GM21528 (cell line): ENCODE results near the gene FAXC.

Experiments
- ATAC-seq: cut with Tn5 transposase; IDR thresholded peaks from one replicate; pipeline ENCODE4 v1.9.1; 2021; ENCODE audit warnings: mild to moderate bottlenecking, moderate library complexity; ENCODE audit not compliant: unreplicated experiment, low FRiP score

FAXC gene

DNA sequence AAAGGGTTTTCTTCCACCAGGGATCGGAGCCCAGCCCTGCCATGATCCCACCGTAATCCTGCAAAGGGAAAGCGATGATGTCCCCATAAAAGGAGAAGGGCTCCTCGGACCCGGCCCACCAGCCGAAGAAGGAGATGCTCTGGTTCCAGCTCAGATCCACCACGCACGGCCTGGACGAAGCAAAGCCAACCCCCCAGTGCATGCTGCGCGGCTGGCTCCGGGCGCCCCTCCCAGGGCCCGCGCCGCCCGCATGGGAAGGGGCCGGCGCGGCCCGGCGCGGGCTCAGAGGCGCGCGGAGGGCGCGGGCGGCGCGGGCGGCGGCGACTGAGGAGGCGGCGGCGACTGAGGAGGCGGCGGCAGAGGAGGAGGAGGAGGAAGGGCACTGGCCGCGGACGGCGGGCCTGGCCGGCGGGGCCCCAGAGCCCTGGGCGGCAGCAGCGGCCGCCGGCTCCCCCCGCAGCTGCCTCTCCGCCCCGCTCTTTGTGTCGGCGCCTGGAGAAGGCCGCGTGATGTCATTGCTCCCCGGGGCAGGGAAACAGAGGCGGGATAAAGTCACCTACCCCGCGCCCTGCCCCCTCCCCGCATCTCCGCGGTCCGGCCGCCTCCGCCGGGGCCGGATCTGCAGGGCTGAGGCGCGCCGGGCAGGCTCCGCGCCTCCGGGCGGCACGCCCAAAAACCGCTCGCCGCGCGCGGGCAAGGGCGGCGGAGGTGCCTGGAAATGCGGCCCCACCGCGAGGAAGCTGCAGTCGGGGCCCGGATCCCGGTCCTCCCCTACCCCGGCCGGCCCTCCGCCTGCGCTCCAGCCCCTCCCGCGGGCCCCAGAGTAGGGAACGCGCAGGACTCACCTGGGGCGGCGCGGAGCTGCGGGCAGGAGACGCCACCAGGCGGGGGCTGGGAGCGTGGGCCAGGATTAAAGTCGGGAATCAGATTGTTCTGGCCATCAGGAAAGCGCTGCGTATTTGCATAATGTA is at the start of gene FAXC:
Gene FAXC, minus strand, starts transcription at position 504 of the 971 bp plus-strand sequence. Its CDS starts 302 bp downstream, at position 202.
- no peak for ATAC-seq

DNA sequence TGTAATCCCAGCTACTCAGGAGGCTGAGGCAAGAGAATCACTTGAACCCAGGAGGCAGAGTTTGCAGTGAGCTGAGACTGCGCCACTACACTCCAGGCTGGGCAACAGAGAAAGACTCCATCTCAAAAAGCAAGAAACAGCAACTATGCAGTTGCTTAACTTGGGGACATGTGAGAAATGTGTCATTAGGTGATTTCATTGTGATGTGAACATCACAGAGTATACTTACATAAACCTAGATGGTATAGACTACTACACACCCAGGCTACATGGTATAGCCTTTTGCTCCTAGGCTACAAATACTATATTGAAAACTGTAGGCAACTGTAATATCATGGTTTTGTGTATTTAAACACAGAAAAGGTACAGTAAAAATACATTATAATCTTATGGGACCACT is 47.8 kb upstream of the FAXC start:
- ATAC-seq = no peak

DNA sequence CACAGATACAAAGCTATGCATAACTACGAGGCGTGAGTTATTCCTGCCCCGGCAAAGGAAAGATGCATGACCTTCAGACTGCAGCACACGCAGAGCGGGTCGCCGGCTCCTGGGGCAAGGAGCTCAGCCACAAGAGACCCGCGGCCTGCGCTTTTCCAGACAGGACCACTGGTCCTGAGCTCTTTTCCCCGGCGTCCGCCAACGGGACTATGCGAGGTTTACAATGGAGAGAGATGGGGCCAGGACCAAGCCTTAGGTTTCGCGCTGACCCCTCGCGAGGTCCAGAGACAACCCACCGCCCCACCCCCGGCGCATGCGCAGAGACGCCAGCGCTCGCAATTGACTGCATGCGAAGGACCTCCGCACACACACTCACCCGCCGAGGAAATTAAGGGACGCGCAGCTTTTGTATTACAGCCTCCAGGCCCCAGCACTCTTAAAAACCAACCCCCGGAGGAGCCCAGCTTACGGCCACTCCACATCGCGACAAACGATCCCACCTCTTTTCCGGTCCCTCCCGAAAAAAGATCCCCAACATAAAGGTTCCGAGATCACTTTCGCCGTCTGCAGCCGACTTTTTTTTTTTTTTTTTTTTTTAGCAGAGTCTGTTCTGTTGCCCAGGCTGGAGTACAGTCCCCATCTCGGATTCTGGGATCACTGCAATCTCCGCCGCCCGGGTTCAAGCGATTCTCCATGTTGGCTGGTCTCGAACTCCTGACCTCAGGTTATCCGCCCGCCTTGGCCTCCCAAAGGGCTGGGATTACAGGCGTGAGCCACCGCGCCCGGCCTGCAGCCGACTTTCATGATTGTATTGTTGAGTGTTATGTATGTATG is 44.4 kb upstream of the FAXC start, which contains the start of gene COQ3:
Gene COQ3, minus strand, starts transcription at position 498 of the 834 bp plus-strand sequence. Its CDS starts 16 bp downstream, at position 482.
- peak; percentile 72 for ATAC-seq

DNA sequence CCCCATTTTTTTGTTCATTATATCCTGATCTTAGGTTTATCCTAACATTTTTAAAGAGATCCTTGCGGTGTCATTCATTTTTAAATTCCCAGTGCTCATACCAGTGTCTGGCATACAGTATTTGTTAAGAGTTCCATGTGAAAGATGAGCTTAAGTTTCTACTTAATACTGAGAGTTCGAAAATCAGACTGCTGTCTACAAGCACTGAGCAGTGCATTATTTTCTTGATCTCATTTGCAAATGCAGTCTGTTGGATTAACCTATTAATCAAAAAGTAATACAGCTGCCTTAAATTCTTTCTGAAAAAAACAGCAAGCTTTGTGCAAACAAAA is 43.9 kb upstream of the FAXC start:
- peak; percentile 39 for ATAC-seq

DNA sequence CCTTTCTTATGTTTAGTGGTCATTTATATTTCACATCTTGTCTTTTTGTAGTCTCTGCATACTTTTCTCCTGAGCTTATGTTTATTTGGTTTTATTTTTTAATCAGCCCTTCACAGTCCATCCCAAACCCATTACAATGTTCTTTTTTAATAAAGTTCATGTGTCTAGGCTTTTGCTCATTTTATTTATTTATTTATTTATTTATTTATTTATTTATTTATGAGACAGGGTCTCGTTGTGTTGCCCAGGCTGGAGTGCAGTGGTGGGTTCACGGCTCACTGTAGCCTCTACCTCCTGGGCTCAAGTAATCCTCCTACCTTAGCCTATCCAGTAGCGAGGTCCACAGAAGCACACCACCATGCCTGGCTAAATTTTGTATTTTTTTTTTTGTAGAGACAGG is 41.4 kb upstream of the FAXC start:
- ATAC-seq = no peak

DNA sequence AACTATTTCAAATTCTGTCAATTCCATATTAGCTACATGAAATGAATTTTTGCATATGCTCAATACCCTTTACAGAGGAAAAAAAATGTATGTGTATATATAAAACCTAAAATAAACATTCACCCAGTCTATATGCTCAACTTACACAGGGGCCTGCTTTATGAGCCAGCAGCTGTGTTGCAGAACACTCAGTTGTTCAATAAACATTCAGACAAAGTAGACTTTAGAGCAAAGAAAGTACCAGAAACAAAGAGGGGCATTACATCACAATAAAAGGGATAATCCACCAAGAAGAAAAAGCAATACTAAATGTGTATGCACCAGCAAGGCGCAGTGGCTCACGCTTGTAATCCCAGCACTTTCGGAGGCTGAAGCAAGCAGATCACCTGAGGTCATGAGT is 35.0 kb upstream of the FAXC start:
- ATAC-seq = no peak

DNA sequence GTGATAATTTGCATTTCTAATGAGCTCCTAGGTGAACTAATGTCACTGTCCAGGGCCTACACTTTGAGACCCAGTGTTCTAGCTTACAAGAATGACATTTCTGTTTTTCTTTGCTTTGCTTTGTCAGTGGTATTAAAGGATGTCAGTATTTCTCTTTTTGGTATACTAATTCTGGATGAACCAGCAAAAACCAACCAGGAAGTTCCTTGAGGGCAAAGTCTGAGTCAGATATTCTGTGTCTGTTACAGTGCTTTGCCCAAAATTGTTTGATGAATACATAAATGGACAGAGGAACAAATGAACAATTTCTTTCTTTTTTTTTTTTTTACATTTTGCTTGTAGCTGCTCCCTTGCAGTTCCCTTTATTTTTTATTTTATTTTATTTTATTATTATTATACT is 29.2 kb upstream of the FAXC start:
- ATAC-seq = no peak

DNA sequence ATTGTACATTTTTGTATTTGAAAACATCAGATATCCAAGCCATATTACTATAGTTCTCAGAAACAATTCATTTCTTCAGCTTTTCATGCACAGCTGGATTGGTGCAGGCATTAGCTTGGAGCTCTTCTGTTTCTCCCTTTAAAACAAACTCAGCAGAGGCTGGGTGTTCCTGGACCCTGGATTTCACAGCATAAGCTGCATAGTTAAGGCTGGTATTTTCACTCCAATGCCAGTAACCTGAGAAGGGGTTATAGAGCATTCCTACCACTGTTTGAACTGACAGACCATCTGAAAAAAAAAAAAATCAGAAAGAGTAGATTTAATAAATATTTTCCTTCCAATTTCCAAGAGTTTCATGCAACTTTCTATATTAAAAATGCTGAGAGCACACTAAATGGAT is 20.1 kb upstream of the FAXC start:
- no peak for ATAC-seq

DNA sequence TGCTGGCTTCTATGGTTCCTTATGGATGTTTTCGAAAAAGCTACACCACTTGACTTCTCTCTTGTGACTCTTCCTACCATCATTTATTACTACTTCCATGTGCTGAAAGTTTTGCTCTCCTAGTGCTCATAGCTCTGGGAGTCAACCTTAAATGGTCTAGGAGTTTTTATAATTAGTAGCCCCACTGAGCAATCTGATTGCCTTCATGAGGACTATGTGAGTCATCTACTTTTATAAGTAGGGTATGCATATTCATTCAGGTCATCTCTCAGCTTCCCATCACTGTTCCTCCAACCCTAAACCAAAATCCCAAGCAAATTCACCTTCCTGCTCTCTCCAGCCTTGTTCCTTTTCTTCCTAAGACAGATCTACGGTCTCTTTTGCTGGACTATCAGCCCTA is 17.4 kb upstream of the FAXC start:
- no peak for ATAC-seq

DNA sequence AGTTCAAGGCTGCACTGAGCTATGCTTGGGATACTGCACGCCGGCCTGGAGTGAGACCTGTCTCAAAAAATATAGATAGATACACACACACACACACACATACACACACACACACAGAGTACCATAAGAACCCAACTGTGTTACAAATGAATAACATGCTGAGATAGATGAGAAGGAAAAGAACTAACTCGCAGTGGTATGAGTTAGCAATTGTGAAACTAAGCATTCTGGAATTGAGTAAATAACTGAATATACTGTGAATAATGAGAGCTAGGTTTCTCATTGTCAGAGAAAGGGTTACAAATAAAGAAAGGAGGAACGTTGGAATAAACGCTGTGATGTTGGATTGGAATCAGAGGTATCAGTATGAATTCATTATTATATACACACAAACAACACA is 14.6 kb upstream of the FAXC start:
- ATAC-seq = peak; percentile 83

DNA sequence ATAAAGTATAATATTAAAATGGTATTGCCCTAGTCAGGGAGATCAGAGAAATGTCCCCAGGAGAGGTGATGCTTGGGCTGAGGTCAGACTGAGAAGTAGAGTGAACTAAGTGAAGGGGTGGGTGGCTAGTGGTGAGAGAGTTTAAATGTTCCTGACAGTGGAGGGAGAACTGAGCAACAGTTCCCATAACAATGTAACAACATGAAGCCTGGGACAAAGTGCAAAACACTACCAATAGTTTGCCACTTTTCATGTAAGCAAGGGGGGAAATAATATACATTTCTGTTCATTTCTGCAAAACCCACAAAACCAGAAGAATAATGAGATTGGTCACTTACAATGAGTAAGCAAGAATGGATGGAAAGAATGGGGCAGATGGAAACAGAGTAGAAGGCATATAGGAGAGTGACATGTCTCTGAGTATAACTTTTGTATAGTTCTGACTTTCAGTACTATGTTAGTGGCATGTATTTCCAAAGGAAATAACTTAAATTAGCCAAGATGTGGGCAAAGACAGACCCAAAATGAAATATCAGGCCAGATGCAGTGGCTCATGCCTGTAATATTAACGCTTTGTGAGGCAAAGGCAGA is 13.3 kb upstream of the FAXC start:
- no peak for ATAC-seq

DNA sequence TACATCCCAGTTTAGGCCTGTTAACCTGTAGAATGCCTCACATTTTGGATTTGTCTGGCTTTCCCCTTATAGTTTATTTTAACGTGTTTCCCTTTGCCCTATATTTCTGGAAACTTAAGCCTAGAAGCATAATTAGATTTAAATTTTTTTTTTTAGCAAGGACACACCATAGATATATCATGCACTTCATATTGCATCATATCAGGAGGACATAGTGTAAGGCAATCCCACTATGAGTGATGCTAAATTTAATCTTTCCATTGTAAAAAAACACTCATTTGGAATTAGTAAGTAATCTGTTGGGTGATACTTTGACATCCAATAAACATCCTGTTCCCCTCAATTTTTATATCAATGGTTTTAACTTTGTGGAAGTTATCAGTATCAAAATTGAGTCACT is 10.3 kb upstream of the FAXC start:
- ATAC-seq = no peak

DNA sequence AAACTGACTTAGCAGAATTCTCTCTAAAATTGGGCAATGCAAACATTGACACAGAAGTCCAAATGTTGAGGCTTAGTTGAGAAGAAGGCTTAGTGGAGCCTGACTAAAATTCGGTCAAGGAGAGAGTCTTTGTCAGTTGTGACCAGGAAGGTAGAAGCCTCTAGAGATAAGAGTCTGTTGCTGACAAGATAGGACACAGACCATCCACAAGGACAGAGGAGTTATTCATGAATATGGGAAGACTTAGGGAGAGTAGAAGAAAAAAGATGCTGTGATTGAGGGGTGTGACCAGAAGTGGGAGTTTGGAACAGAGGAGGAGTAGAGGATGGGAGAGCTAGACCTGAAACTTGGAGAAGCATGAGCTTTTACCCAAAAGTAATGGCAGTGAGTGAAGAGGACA is 7.2 kb upstream of the FAXC start:
- ATAC-seq = no peak

DNA sequence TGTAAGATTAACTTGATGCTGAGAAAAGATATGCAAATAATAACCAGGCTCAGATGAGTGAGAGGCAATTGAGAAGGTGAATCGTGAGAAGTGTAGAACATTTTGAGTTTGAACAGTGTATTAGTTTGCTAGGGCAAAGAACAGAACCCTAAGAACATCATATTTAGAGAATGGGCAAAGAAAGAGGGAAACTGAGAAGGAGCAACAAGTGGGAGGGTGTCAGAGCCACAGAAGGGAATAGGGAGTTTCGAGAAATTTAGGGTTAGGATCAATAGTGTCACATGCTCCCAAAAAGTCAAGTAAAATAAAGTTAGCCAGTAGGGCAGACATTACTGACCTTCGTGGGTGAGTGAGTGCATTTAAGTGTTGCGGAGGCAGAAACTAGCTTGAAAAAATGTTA is 5.5 kb upstream of the FAXC start:
- no peak for ATAC-seq

DNA sequence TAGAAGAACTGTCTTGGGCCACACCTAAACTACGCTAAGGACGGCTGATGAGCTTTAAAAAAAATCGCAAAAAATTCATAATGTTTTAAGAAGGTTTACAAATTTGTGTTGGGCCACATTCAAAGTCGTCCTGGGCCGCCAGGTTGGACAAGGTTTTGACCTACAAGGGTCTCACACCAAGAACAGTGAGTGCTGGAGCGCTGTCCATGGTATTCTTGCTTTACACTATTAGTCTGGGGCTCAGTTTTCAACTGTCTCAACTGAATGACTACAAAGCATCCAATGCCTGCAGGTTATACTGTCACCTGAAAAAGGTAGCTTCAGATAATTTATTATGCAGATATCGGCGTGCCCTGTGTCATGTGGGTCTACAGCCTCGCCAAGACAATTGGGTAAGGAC is 3.7 kb upstream of the FAXC start:
- ATAC-seq = no peak

DNA sequence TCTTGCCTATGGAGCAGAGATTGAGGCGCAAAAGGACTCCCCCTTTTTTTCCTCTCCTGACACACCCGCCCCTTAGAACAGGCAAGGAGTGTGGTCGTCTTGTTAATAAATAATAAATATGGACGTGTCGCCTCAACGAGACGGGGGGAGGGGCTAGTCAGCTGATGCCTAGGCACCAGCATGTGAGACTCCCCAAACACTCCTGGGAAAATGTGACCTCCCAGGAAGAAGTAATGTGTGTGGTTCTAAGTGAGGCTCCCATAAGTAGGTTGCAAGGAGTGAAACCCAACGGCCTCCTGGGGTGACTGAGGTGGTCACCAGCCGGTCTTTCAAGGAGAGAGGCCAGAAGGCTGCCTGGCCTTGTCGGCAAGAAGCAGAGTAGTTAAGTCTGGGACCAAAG is 1.1 kb upstream of the FAXC start:
- ATAC-seq = no peak

DNA sequence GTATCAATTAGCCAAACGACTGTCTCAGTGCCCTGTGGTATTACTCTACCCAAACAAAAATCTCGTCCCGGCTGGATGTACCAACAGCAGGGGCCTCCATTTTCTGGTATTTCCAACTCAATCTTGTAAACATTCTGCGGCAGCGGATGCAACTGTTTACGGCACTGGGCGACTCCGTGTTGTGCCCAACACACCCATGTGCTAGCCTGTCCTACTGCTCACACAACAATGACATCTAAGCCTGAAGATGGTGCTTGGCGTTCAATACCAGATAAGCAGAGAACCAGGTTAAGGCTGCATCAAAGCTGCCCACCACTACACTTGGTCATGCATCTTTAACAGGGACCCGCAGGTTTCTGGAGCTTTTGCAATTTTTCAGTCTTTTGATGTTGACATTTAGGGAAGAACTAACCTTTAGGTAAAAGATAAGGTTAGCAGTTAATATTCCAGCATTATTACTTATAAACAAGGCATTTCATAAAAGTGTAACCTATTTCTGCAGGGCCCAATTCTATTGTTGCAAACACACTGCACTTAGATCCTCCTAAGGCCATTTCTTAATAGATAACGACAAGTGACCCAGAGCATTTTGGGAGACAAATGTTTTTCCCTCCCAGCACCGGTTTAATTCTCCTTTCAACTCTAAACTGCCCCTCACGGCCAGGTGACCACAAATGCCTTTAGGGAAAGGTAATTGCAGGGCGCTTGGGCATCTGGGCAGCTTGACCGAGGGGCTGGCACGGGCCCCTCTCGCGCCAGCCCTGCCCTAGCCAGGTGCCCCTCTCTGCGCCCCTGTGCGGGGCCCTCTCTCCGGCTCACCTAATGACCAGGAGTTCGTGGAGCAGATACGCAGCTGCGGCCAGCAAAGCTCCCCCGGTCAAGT is 945 bp downstream of the FAXC start:
- ATAC-seq = no peak

DNA sequence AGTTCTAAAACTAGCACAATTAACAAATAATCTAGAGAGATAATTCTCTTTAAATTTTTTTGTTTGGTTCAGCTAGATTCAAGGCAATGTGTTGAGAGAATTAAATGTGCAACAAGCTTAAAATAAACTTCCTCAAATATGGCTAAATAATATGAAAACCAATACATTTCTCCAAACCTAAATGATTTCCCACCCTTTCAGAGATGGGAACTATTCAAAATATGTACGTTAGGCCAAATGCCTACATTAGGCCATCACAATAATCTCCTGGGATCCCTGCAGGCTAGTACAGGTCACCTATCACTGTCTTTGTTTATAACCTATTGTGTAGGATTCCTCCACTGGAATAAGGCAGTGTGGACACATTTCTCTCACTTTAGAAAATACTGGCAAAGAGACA is 1.7 kb downstream of the FAXC start:
- no peak for ATAC-seq

DNA sequence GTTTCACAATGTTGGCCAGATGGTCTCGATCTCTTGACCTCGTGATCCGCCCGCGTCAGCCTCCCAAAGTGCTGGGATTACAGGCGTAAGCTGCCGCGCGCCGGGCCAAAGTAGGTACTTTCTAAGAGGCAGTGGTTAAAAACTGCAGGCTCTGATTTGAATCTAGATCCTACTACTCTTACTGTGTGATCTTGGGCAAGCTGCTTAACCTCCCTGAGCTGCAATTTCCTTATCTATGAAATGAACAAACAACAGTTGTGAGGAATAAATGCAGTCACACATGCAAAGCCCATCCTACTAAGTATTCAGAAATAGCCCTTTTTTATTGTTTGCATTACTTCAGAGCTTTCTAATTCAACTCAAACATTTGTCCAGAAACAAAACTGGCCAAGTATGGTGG is 2.9 kb downstream of the FAXC start:
- ATAC-seq = no peak

DNA sequence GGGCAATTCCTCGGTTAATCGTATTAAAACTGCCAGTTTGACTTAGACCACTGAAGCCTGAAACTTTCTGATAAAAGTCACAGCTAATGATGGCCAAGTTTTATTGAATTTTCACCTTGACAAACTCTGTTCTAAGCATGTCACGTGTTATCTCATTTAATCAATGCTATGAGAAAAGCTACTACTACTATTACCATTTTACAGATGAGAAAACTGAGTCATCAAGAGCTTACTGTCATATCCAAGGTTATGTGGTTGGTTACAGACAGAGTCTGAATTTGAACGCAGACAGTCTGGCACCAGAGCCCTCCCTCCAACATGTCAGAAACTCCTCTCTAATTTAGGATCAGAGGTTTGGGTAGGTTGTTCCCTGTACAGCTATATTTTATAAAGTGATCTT is 4.3 kb downstream of the FAXC start:
- no peak for ATAC-seq
